IgD-negative memory B cell (primary cell): ENCODE data around the gene PIK3CD. TPM values are rescaled to one million over a fixed set of nuclear protein-coding genes. Genes with fewer than 3 reads are reported as not detected.

ENCODE experiments used
- H3K27ac Mint-ChIP-seq, 3 donors: one replicate each; pipeline ENCODE4 v1.8.0; 2020 to 2022; ENCODE audit warnings: mild to moderate bottlenecking in 3 of 3, mixed read lengths in 3 of 3, moderate library complexity in 1 of 3
- H3K27me3 Mint-ChIP-seq: one replicate; pipeline ENCODE4 v1.8.0; 2021; ENCODE audit warnings: mixed read lengths
- H3K36me3 Mint-ChIP-seq: one replicate; pipeline ENCODE4 v1.8.0; 2020; ENCODE audit warnings: mild to moderate bottlenecking, mixed read lengths
- H3K4me1 Mint-ChIP-seq, 3 donors: one replicate each; pipeline ENCODE4 v1.8.0; 2020 to 2022; ENCODE audit warnings: mixed read lengths in 3 of 3, mild to moderate bottlenecking in 1 of 3
- H3K4me3 Mint-ChIP-seq, 4 donors: one replicate each; pipeline ENCODE4 v1.8.0; 2020 to 2022; ENCODE audit warnings: mild to moderate bottlenecking in 4 of 4, mixed read lengths in 4 of 4, moderate library complexity in 3 of 4
- H3K9me3 Mint-ChIP-seq, 3 donors: one replicate each; pipeline ENCODE4 v1.8.0; 2020 to 2021; ENCODE audit warnings: mixed read lengths in 3 of 3, mild to moderate bottlenecking in 1 of 3
- polyA plus RNA-seq: library from polyadenylated mRNA; unstranded; fragments of 300-500 nt; fragmentation: Illumina TruSeq; gene quantifications from one replicate; pipeline ENCODE4 v1.2.3, GENCODE V29; 2021

Gene PIK3CD
- polyA plus RNA-seq, 1 donor from 2014 or later, result 82.6 TPM

GRCh38 chr1:9633493-9633892 is 18.0 kb upstream of the PIK3CD start:
- H3K9me3 Mint-ChIP-seq, result no peaks in the 10 kb centered on the region
- no peaks in the 10 kb centered on the region for H3K27me3 Mint-ChIP-seq
- peaks cover 14 to 30% (median 16%) of the 10 kb centered on the region in 3 donors for H3K4me1 Mint-ChIP-seq
- H3K4me3 Mint-ChIP-seq, result peak overlapping the region in 1 of 4 donors; percentile 55
- H3K27ac Mint-ChIP-seq, result peak overlapping the region in 1 of 3 donors; percentile 39
- H3K36me3 Mint-ChIP-seq, result peaks cover 4% of the 10 kb centered on the region

GRCh38 chr1:9634582-9634981 is 16.9 kb upstream of the PIK3CD start:
- H3K4me3 Mint-ChIP-seq, result no peak overlapping the region
- H3K9me3 Mint-ChIP-seq, result no peaks in the 10 kb centered on the region
- H3K27ac Mint-ChIP-seq, result peak overlapping the region in 1 of 3 donors; percentile 8
- H3K36me3 Mint-ChIP-seq, result peaks cover 4% of the 10 kb centered on the region
- no peaks in the 10 kb centered on the region for H3K27me3 Mint-ChIP-seq
- peaks cover 13 to 34% (median 19%) of the 10 kb centered on the region in 3 donors for H3K4me1 Mint-ChIP-seq

GRCh38 chr1:9639227-9639626 is 12.3 kb upstream of the PIK3CD start:
- Mint-ChIP-seq H3K9me3 (no peaks in the 10 kb centered on the region), H3K27me3 (no peaks in the 10 kb centered on the region), H3K27ac (peak overlapping the region in 1 of 3 donors; percentile 50), H3K4me1 (peaks cover 25 to 36% (median 28%) of the 10 kb centered on the region in 3 donors), H3K4me3 (peak overlapping the region in 2 of 4 donors; percentile 51 to 55), H3K36me3 (peaks cover 9% of the 10 kb centered on the region)

- H3K36me3 Mint-ChIP-seq, result peaks cover 4% of the 10 kb centered on the region
- H3K4me3 Mint-ChIP-seq, result peak overlapping the region in 3 of 4 donors; percentile 50 to 90 (median 87)
- no peaks in the 10 kb centered on the region for H3K9me3 Mint-ChIP-seq
- peaks cover 33 to 37% (median 33%) of the 10 kb centered on the region in 3 donors for H3K4me1 Mint-ChIP-seq
- H3K27me3 Mint-ChIP-seq, result no peaks in the 10 kb centered on the region
- H3K27ac Mint-ChIP-seq, result peak overlapping the region in 2 of 3 donors; percentile 49 to 85
Observed at GRCh38 chr1:9643351-9644256, 7.9 kb upstream of the PIK3CD start.

GRCh38 chr1:9646037-9646436 is 5.5 kb upstream of the PIK3CD start:
- Mint-ChIP-seq H3K36me3 (peaks cover 2% of the 10 kb centered on the region), H3K4me3 (peak overlapping the region in 2 of 4 donors; percentile 56), H3K27me3 (no peaks in the 10 kb centered on the region), H3K9me3 (no peaks in the 10 kb centered on the region), H3K27ac (peak overlapping the region in 1 of 3 donors; percentile 52), H3K4me1 (peaks cover 17 to 30% (median 24%) of the 10 kb centered on the region in 3 donors)

GRCh38 chr1:9648171-9648570 is 3.4 kb upstream of the PIK3CD start:
- H3K4me1 Mint-ChIP-seq, result peaks cover 25 to 31% (median 27%) of the 10 kb centered on the region in 3 donors
- no peaks in the 10 kb centered on the region for H3K27me3 Mint-ChIP-seq
- peak overlapping the region in 1 of 4 donors; percentile 98 for H3K4me3 Mint-ChIP-seq
- no peaks in the 10 kb centered on the region for H3K9me3 Mint-ChIP-seq
- H3K36me3 Mint-ChIP-seq, result peaks cover 5% of the 10 kb centered on the region
- peak overlapping the region in 2 of 3 donors; percentile 53 to 71 for H3K27ac Mint-ChIP-seq

- Mint-ChIP-seq H3K4me1 (peaks cover 27 to 33% (median 30%) of the 10 kb centered on the region in 3 donors), H3K27ac (peak overlapping the region in 1 of 3 donors; percentile 97), H3K4me3 (peak overlapping the region in 3 of 4 donors; percentile 22 to 98 (median 51)), H3K27me3 (no peaks in the 10 kb centered on the region), H3K36me3 (peaks cover 5% of the 10 kb centered on the region), H3K9me3 (no peaks in the 10 kb centered on the region)
Observed at GRCh38 chr1:9649769-9650168, 1.8 kb upstream of the PIK3CD start.

- peak overlapping the region; percentile 98 to 100 (median 100) for H3K4me3 Mint-ChIP-seq
- H3K27me3 Mint-ChIP-seq, result no peaks in the 10 kb centered on the region
- H3K36me3 Mint-ChIP-seq, result peaks cover 6% of the 10 kb centered on the region
- peaks cover 29 to 38% (median 38%) of the 10 kb centered on the region in 3 donors for H3K4me1 Mint-ChIP-seq
- H3K27ac Mint-ChIP-seq, result peak overlapping the region; percentile 89 to 99 (median 97)
- no peaks in the 10 kb centered on the region for H3K9me3 Mint-ChIP-seq
Observed at GRCh38 chr1:9651220-9651564, 339 bp upstream of the PIK3CD start.

GRCh38 chr1:9652379-9653209 is 1.1 kb downstream of the PIK3CD start:
- Mint-ChIP-seq H3K36me3 (peaks cover 6% of the 10 kb centered on the region), H3K9me3 (no peaks in the 10 kb centered on the region), H3K4me3 (peak overlapping the region; percentile 94 to 99 (median 96)), H3K27me3 (no peaks in the 10 kb centered on the region), H3K4me1 (peaks cover 37 to 45% (median 44%) of the 10 kb centered on the region in 3 donors), H3K27ac (peak overlapping the region; percentile 94 to 98 (median 98))

GRCh38 chr1:9653210-9653490 is 1.6 kb downstream of the PIK3CD start:
- no peaks in the 10 kb centered on the region for H3K27me3 Mint-ChIP-seq
- H3K4me1 Mint-ChIP-seq, result peaks cover 43 to 48% (median 48%) of the 10 kb centered on the region in 3 donors
- peak overlapping the region; percentile 94 to 98 (median 98) for H3K27ac Mint-ChIP-seq
- H3K4me3 Mint-ChIP-seq, result peak overlapping the region; percentile 94 to 99 (median 96)
- no peaks in the 10 kb centered on the region for H3K9me3 Mint-ChIP-seq
- H3K36me3 Mint-ChIP-seq, result peaks cover 6% of the 10 kb centered on the region

GRCh38 chr1:9653491-9654050 is 2.0 kb downstream of the PIK3CD start:
- Mint-ChIP-seq H3K4me3 (peak overlapping the region; percentile 94 to 99 (median 96)), H3K27ac (peak overlapping the region; percentile 94 to 98 (median 98)), H3K27me3 (no peaks in the 10 kb centered on the region), H3K9me3 (no peaks in the 10 kb centered on the region), H3K4me1 (peaks cover 45 to 52% (median 48%) of the 10 kb centered on the region in 3 donors), H3K36me3 (peaks cover 6% of the 10 kb centered on the region)

GRCh38 chr1:9654051-9654833 is 2.7 kb downstream of the PIK3CD start:
- peak overlapping the region; percentile 94 to 98 (median 98) for H3K27ac Mint-ChIP-seq
- peaks cover 47 to 53% (median 48%) of the 10 kb centered on the region in 3 donors for H3K4me1 Mint-ChIP-seq
- H3K36me3 Mint-ChIP-seq, result peaks cover 6% of the 10 kb centered on the region
- peak overlapping the region; percentile 94 to 99 (median 96) for H3K4me3 Mint-ChIP-seq
- H3K9me3 Mint-ChIP-seq, result no peaks in the 10 kb centered on the region
- H3K27me3 Mint-ChIP-seq, result no peaks in the 10 kb centered on the region

GRCh38 chr1:9654834-9655723 is 3.5 kb downstream of the PIK3CD start:
- Mint-ChIP-seq H3K36me3 (peaks cover 6% of the 10 kb centered on the region), H3K27ac (peak overlapping the region; percentile 94 to 98 (median 98)), H3K27me3 (no peaks in the 10 kb centered on the region), H3K4me1 (peaks cover 52 to 58% (median 54%) of the 10 kb centered on the region in 3 donors), H3K4me3 (peak overlapping the region; percentile 94 to 99 (median 96)), H3K9me3 (no peaks in the 10 kb centered on the region)
